ENCODE measurements around the gene USP9X.

GRCh38 chrX:41108463-41109205 is 23.4 kb downstream of the USP9X start:
- no peak for TF ChIP-seq CTCF (conservative IDR thresholded peaks at IDR 0.05; ENCODE audit: low read length)
- TF ChIP-seq EZH2phosphoT487 (IDR thresholded peaks at IDR 0.05; ENCODE audit: borderline replicate concordance): no peak
